Stimulated activated naive CD8-positive, alpha-beta T cell treated with anti-CD3 and anti-CD28 coated beads, Interleukin-15, Interleukin-2, amounts not matched to agents 100 ng/mL and 50 ng/mL, for 24 hours (primary cell): Measurements from ENCODE around the gene SPSB4.
A peak's percentile ranks its signal among the peaks of the same experiment; 100 is the strongest.
"Not testable (repeated sequence)": the region's sequence is repeated elsewhere in the genome, so short reads cannot be mapped to it uniquely, and the experiment has no call there.

ENCODE experiments used
- H3K27ac Mint-ChIP-seq: one replicate; pipeline ENCODE4 v1.8.0; 2021; ENCODE audit warnings: mild to moderate bottlenecking, mixed read lengths
- H3K27me3 Mint-ChIP-seq: one replicate; pipeline ENCODE4 v1.8.0; 2021; ENCODE audit warnings: mixed read lengths
- H3K36me3 Mint-ChIP-seq: one replicate; pipeline ENCODE4 v1.8.0; 2021; ENCODE audit warnings: low read depth, mixed read lengths
- H3K4me1 Mint-ChIP-seq: one replicate; pipeline ENCODE4 v1.8.0; 2021; ENCODE audit warnings: low read depth, mixed read lengths
- H3K4me3 Mint-ChIP-seq: one replicate; pipeline ENCODE4 v1.8.0; 2021; ENCODE audit warnings: mild to moderate bottlenecking, mixed read lengths
- H3K9me3 Mint-ChIP-seq: one replicate; pipeline ENCODE4 v1.8.0; 2021; ENCODE audit warnings: mixed read lengths

Gene SPSB4

DNA sequence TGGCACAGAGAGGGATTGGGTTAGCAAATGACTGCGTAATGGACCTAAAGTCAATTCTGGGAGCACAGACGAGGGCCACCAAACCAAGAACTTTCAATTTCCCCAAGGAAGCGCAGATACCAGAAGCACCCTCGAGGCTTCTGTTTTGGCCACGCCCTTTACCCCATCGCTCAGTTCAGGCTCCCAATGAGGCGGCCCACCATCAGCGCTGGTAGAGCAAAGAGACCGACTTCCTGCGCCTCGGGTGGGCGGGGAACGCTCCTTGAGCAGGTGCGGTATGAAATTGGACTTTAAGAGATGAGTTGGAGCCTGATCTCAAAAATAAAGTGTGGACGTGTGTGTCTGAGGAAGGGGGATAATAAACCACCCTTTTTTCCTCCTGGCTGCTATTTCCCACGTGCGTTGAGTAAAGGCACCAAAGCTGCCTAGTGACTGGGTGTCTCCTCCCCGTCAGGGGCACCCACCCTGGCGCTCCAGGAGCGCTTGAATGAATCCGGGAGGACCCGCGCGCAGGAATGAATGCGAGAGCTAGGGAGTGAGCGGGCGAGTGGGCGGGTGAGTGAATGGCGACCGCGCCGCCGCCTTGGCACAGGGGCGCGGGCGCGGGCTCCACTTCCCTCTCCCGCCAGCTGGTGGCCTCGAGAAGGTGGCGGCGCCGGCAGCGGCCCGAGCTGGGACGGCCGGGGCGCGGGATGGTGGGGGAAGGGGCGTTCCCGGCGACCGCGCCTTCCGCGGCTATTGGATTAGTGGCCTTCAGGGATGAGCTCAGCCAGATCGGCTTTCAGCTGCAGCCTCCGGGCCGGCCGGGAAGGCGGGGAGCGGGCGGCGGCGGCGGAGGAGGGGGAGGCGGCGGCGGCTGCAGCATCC is at the start of gene SPSB4:
Gene SPSB4, plus strand, starts transcription at position 772 of the 867 bp plus-strand sequence. CDS start 14,758 bp downstream, outside the sequence.
- Mint-ChIP-seq H3K4me3 (peak within 1 kb of the TSS; percentile 69), H3K4me1 (peaks cover 13% of the 10 kb centered on the region), H3K9me3 (no peaks in the 10 kb centered on the region), H3K27ac (no peak within 1 kb of the TSS), H3K27me3 (peaks cover 74% of the 10 kb centered on the region), H3K36me3 (no peaks in the 10 kb centered on the region)

- Mint-ChIP-seq H3K36me3 (no peaks in the 10 kb centered on the region), H3K27me3 (peaks cover 20% of the 10 kb centered on the region), H3K9me3 (no peaks in the 10 kb centered on the region), H3K27ac (no peak overlapping the region), H3K4me3 (no peak overlapping the region), H3K4me1 (peaks cover 1% of the 10 kb centered on the region)
These were observed 44.8 kb upstream of the SPSB4 start for GRCh38 chr3:141006344-141006743.

GRCh38 chr3:141009496-141009895 is 41.7 kb upstream of the SPSB4 start:
- Mint-ChIP-seq H3K4me3 (no peak overlapping the region), H3K36me3 (no peaks in the 10 kb centered on the region), H3K27me3 (peaks cover 23% of the 10 kb centered on the region), H3K9me3 (no peaks in the 10 kb centered on the region), H3K27ac (no peak overlapping the region), H3K4me1 (peaks cover 5% of the 10 kb centered on the region)

GRCh38 chr3:141011232-141011996 is 39.7 kb upstream of the SPSB4 start:
- Mint-ChIP-seq H3K27me3 (peaks cover 25% of the 10 kb centered on the region), H3K27ac (no peak overlapping the region), H3K4me1 (peaks cover 5% of the 10 kb centered on the region), H3K4me3 (no peak overlapping the region), H3K36me3 (no peaks in the 10 kb centered on the region), H3K9me3 (no peaks in the 10 kb centered on the region)

DNA sequence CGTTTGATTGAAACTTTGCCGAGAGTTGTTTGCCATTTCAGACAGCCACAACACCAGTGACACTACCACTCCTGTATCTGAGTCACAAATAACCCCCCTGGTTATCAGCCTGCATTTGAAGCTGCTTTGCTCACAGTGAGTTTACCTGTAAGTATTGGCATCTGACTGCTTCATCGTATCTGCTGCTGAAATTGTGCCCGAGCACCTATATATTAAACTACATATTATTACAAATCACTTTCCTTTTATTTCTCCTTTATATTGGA is 39.2 kb upstream of the SPSB4 start:
- no peak overlapping the region for H3K4me3 Mint-ChIP-seq
- no peak overlapping the region for H3K27ac Mint-ChIP-seq
- H3K27me3 Mint-ChIP-seq: peaks cover 24% of the 10 kb centered on the region
- no peaks in the 10 kb centered on the region for H3K36me3 Mint-ChIP-seq
- peaks cover 2% of the 10 kb centered on the region for H3K9me3 Mint-ChIP-seq
- H3K4me1 Mint-ChIP-seq: peaks cover 8% of the 10 kb centered on the region

DNA sequence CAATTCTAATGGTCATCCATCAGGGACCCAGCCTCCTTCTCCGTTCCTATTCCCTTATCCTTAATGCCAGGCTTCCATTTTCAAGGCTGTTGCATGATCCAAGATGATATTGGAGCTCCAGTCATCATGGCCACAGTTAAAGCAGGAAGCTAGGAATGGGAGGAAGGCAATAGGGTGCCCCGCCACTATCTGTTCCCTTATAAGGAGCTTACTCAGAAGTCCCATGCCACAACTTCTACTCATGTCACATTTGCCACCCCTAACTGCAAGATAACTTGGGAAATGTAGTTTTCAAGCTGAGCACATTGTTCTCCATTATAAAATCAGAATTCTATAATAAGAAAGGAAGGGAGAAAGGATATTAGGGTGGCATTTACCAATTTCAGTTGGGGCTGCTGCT is 38.6 kb upstream of the SPSB4 start:
- no peak overlapping the region for H3K4me3 Mint-ChIP-seq
- no peak overlapping the region for H3K27ac Mint-ChIP-seq
- peaks cover 3% of the 10 kb centered on the region for H3K9me3 Mint-ChIP-seq
- no peaks in the 10 kb centered on the region for H3K36me3 Mint-ChIP-seq
- H3K4me1 Mint-ChIP-seq: peaks cover 14% of the 10 kb centered on the region
- peaks cover 18% of the 10 kb centered on the region for H3K27me3 Mint-ChIP-seq

GRCh38 chr3:141015481-141015880 is 35.7 kb upstream of the SPSB4 start:
- Mint-ChIP-seq H3K9me3 (peaks cover 3% of the 10 kb centered on the region), H3K36me3 (no peaks in the 10 kb centered on the region), H3K27me3 (peaks cover 11% of the 10 kb centered on the region), H3K27ac (no peak overlapping the region), H3K4me3 (no peak overlapping the region), H3K4me1 (peaks cover 36% of the 10 kb centered on the region)

DNA sequence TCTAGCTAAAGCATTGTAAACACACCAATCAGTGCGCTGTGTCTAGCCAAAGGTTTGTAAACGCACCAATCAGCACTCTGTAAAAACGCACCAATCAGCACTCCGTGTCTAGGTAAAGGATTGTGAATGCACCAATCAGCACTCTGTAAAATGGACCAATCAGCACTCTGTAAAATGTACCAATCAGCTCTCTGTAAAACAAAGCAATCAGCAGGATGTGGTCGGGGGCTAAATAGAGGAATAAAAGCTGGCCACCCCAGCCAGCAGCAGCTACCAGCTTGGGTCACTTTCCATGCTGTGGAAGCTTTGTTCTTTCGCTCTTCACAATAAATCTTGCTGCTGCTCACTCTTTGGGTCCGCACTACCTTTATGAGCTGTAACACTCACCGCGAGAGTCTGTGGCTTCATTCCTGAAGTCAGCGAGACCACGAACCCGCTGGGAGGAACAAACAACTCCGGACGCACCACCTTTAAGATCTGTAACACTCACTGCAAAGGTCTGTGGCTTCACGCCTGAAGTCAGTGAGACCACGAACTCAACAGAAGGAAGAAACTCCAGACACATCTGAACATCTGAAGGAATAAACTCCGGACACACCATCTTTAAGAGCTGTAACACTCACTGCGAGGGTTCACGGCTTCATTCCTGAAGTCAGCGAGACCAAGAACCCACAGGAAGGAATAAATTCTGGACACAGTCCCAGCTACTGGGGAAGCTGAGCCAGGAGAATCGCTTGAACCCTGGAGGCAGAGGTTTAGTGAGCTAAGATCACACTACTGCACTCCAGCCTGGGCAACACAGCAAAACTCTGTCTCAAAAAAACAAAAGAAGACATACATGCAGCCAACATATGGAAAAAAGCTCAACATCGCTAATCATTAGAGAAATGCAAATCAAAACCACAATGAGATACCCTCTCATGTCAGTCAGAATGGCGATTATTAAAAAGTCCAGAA is 33.5 kb upstream of the SPSB4 start:
- H3K27me3 Mint-ChIP-seq, H3K9me3 Mint-ChIP-seq, H3K36me3 Mint-ChIP-seq: not testable (repeated sequence)
- Mint-ChIP-seq H3K4me1 (peaks cover 35% of the 10 kb centered on the region), H3K27ac (peak overlapping the region; percentile 59), H3K4me3 (peak overlapping the region; percentile 44)

DNA sequence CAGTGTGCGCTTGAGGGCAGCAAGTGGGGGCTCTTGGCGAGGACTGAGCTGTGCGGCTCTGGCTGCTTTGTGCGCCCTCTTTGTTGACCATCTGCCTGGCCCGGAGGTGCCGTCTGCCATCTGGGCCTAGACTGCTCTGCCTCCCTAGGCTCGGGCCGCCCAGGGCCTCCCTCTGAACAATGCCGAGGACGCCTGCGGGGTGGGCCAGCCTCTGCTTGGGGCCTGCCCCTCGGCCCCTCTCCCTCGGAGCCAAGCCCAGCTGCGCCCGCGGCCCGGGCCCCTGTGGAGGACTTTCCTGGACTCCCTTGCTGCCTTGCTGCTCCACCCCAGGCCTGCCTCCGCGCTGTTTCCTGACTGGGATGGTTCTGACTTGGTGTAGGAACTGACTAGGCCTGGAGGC is 31.9 kb upstream of the SPSB4 start:
- H3K9me3 Mint-ChIP-seq: peaks cover 3% of the 10 kb centered on the region
- no peak overlapping the region for H3K27ac Mint-ChIP-seq
- H3K4me3 Mint-ChIP-seq: no peak overlapping the region
- H3K36me3 Mint-ChIP-seq: no peaks in the 10 kb centered on the region
- H3K27me3 Mint-ChIP-seq: peaks cover 4% of the 10 kb centered on the region
- peaks cover 35% of the 10 kb centered on the region for H3K4me1 Mint-ChIP-seq

DNA sequence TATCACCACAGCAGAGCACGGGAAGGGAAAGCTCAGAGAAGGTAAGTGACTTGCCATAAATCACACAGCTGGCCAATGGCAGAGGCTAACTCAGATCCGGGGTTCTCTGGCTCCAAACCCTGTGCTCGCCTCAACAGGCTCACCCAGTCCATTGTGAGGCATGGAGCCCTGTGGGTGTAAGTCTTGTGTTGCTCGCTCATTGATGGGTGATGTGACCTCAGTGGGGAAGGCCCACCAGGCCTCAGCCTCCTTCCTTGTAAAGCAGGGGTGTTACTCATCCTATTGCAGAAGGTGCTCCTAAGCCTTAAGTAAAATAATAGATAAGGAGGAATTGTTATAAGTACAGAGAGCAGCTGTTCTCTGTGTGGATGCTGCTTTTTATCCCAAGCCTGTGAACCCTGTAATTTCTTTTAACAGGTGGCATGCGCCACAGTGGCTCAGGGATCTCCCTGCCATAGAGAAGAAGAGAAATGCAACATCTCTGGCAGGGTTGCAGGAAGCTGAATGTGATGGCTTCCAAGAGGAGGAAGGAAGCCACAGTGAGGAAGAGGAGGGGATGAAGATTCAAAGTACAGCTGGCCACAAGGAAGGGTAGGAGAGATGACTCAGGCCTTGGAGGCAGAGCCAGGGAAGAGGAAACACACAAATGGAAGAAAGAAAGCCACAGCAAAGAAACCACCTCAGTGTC is 30.9 kb upstream of the SPSB4 start:
- H3K4me1 Mint-ChIP-seq: peaks cover 35% of the 10 kb centered on the region
- H3K27ac Mint-ChIP-seq: no peak overlapping the region
- no peaks in the 10 kb centered on the region for H3K36me3 Mint-ChIP-seq
- H3K27me3 Mint-ChIP-seq: peaks cover 3% of the 10 kb centered on the region
- peaks cover 3% of the 10 kb centered on the region for H3K9me3 Mint-ChIP-seq
- no peak overlapping the region for H3K4me3 Mint-ChIP-seq

DNA sequence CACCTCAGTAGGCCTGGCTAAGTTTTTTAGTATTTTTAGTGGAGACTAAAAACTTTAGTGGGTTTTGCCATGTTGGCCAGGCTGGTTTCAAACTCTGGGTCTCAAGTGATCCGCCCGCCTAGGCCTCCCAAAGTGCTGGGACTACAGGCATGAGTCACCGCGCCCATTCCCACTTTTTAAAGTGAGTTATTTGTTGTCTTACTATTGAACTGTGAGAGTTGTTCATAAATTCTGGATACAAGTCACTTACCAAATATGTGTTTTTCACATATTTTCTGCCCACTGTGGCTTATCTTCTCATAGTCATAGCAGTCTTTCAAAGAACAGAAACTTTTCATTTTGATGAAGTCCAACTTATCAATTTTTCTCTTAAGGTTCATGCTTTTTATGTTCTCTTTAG is 29.9 kb upstream of the SPSB4 start:
- no peak overlapping the region for H3K27ac Mint-ChIP-seq
- peaks cover 7% of the 10 kb centered on the region for H3K27me3 Mint-ChIP-seq
- peaks cover 35% of the 10 kb centered on the region for H3K4me1 Mint-ChIP-seq
- peaks cover 3% of the 10 kb centered on the region for H3K9me3 Mint-ChIP-seq
- H3K36me3 Mint-ChIP-seq: no peaks in the 10 kb centered on the region
- H3K4me3 Mint-ChIP-seq: no peak overlapping the region

DNA sequence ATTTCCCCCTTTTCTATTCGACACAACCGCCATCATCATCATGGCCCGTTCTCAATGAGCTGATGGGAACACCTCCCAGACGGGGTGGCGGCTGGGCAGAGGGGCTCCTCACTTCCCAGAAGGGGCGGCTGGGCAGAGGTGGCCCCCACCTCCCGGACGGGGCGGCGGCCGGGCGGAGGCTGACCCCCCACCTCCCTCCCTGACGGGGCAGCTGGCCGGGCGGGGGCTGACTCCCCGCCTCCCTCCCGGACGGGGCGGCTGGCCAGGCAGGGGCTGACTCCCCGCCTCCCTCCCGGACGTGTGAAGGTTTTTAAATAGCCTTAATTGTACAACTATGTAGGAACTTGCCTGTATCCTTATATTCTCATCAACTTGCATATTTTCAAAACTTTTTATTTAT is 20.9 kb upstream of the SPSB4 start:
- no peaks in the 10 kb centered on the region for H3K9me3 Mint-ChIP-seq
- no peak overlapping the region for H3K27ac Mint-ChIP-seq
- H3K4me3 Mint-ChIP-seq: no peak overlapping the region
- no peaks in the 10 kb centered on the region for H3K4me1 Mint-ChIP-seq
- H3K36me3 Mint-ChIP-seq: no peaks in the 10 kb centered on the region
- peaks cover 31% of the 10 kb centered on the region for H3K27me3 Mint-ChIP-seq

- Mint-ChIP-seq H3K36me3 (no peaks in the 10 kb centered on the region), H3K27me3 (peaks cover 23% of the 10 kb centered on the region), H3K27ac (no peak overlapping the region), H3K4me1 (no peaks in the 10 kb centered on the region), H3K9me3 (no peaks in the 10 kb centered on the region), H3K4me3 (no peak overlapping the region)
These were observed 11.6 kb upstream of the SPSB4 start for GRCh38 chr3:141039589-141039988.
